Measurements from ENCODE around the gene BOLA2. TPM values are rescaled to one million over a fixed set of nuclear protein-coding genes. Genes with fewer than 3 reads are reported as not detected.
"Not testable (repeated sequence)": the region's sequence is repeated elsewhere in the genome, so short reads cannot be mapped to it uniquely, and the experiment has no call there.

The BOLA2 gene
- total RNA-seq, 4 donors from 2014 or later = 7.4 to 28.9 (median 21.9) TPM

DNA sequence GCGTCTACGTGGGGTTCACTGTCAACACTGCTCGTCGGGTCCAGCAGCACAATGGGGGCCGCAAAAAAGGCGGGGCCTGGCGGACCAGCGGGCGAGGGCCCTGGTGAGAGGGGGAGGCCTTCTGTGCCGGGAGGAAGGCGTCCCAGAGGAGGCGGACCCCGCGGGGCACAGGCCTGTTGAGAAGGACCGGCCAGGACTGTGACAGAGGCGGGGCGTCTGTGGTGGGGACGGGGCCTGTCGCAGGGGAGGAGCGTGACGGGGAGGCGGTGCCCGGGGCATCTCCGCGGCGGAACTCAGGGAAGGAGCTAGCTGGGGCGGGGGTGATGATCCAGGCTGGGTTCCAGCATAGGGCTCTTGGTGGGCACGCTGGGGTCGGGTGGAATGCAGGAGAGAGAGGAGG is 677 bp upstream of the BOLA2 start:
- intact Hi-C loops (cut with DNase I; ENCODE audit: low total_unique reads); H3K27me3 ChIP-seq; H3K27ac ChIP-seq; H3K9me3 ChIP-seq; H3K36me3 ChIP-seq; H3K4me3 ChIP-seq; H3K4me1 ChIP-seq; DNase-seq; in situ Hi-C loops (cut with MboI; ENCODE audit: low pct_ligation_motif_present in 1 of 4, low pct_unique_long_range_greater_than_20kb in 1 of 4, low sequenced_read_pairs in 3 of 4): not testable (repeated sequence)
- no CpG with 5 or more reads among the region's 29 CpGs for WGBS, 2 donors (ENCODE audit: low coverage in 1 of 2)

DNA sequence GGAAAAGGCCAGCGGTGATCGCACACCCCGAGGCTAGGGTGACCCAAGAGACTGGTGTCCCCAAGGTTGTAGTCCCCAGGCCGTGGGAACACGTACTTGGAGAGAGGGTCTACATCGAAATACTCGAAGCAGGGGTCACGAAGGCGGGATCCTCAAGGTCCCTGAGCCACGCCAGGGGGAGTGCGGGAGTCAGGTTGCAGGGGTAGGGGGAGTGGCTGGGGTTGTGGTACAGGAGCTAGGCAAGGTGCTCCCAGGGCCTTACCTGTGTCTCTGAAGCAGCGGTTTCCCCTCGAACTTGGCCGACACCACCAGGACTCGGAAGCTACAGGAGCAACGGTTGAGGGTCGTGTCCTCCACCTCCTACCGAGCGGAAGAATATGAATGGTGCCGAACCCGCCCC is 397 bp downstream of the BOLA2 start:
- H3K4me1 ChIP-seq; H3K36me3 ChIP-seq; in situ Hi-C loops (cut with MboI; ENCODE audit: low pct_ligation_motif_present in 1 of 4, low pct_unique_long_range_greater_than_20kb in 1 of 4, low sequenced_read_pairs in 3 of 4); H3K27ac ChIP-seq; intact Hi-C loops (cut with DNase I; ENCODE audit: low total_unique reads); H3K4me3 ChIP-seq; DNase-seq; H3K9me3 ChIP-seq; H3K27me3 ChIP-seq: not testable (repeated sequence)
- WGBS, 2 donors (ENCODE audit: low coverage in 1 of 2) = no CpG with 5 or more reads among the region's 21 CpGs

DNA sequence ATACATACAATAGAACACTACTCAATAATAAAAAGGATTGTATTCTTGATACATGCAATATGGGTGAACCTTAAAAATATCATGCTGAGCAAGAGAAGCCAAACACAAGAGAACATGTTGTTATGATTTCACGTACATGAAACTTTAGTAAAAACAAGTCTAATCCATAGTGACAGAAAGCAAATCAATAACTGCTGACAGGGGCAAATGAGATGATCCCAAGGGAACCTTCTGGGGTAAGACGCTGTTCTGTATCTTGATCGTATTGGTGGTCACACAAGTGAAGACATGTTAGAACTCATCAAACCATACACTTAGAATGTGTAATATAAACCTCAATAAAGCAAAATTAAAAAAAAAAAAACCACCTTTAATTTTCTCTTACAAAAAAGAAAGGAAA is 28.8 kb downstream of the BOLA2 start:
- in situ Hi-C loops (cut with MboI; ENCODE audit: low pct_ligation_motif_present in 1 of 4, low pct_unique_long_range_greater_than_20kb in 1 of 4, low sequenced_read_pairs in 3 of 4); intact Hi-C loops (cut with DNase I; ENCODE audit: low total_unique reads): not testable (repeated sequence)
- 100% methylated on average over 2 to 3 of the region's 3 CpGs for WGBS, 2 donors (ENCODE audit: low coverage in 1 of 2)

DNA sequence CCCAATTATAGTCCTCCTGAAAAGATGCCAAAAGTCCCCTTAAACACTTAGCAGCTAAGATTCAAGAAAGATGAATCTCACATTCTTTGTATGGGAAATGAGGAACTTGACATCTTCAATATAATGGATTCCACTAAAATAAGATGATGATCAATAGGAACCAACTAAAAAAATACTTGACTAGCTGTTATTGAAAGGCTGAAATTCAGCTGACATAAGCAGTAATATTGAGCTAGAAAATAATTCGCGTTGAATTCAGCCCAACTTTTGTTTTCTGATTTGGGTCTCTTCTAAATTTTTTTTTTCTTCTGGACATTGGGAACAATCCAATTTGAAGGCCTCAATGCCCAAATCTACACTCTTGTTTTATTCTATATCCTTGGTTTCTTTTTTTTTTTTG is 30.6 kb downstream of the BOLA2 start:
- H3K27me3 ChIP-seq; H3K4me3 ChIP-seq; in situ Hi-C loops (cut with MboI; ENCODE audit: low pct_ligation_motif_present in 1 of 4, low pct_unique_long_range_greater_than_20kb in 1 of 4, low sequenced_read_pairs in 3 of 4); H3K4me1 ChIP-seq; H3K27ac ChIP-seq; intact Hi-C loops (cut with DNase I; ENCODE audit: low total_unique reads); H3K9me3 ChIP-seq; DNase-seq; H3K36me3 ChIP-seq: not testable (repeated sequence)
- 100% methylated on average over 2 of the region's 2 CpGs; no CpG with 5 or more reads in 1 of the 2 donors for WGBS, 2 donors (ENCODE audit: low coverage in 1 of 2)

More for the DNA sequence above, 28.8 kb downstream of the BOLA2 start:
- H3K36me3 ChIP-seq, DNase-seq, H3K4me3 ChIP-seq, H3K27me3 ChIP-seq, H3K27ac ChIP-seq, H3K9me3 ChIP-seq, H3K4me1 ChIP-seq: not testable (repeated sequence)

DNA sequence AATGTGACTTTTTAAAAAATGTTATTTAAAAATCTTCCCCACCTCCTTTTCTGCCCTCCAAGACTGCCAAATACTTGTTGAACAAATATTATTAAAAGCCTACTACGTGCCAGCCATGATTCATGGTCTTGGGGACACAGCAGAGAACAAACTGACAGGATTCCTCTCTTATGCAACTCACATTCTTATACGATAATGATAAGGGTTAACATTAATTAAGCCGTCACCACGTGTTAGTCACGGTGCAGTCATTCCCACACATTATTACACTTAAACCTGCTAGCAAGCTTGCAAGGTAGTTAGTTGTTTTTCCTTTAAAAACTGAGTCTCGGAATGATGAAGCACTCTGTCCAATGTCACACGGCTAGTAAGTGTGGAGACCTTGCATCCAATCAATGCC is 48.9 kb downstream of the BOLA2 start:
- H3K4me1 ChIP-seq; H3K9me3 ChIP-seq; in situ Hi-C loops (cut with MboI; ENCODE audit: low pct_ligation_motif_present in 1 of 4, low pct_unique_long_range_greater_than_20kb in 1 of 4, low sequenced_read_pairs in 3 of 4); H3K27me3 ChIP-seq; H3K27ac ChIP-seq; H3K4me3 ChIP-seq; H3K36me3 ChIP-seq; DNase-seq; intact Hi-C loops (cut with DNase I; ENCODE audit: low total_unique reads): not testable (repeated sequence)
- WGBS, 2 donors (ENCODE audit: low coverage in 1 of 2) = 60 to 81% methylated on average over 3 to 7 of the region's 7 CpGs

Small RNA genes lying within 50 kb of the gene (small RNA-seq; reads per million reads assigned to genes)
- gene AC133555.2 = 0 reads per million in 4 donors

Other genes starting within 250 kb of the BOLA2 start
- 10 to 100 TPM in 1 of 4 donors, 1 to 10 TPM in 2, under 1 TPM in 1; 0.75 to 16.7 (median 4.0) TPM for gene NPIPB11, start 47.6 kb downstream of the BOLA2 start, total RNA-seq
- 10 to 100 TPM in 2 of 4 donors, 1 to 10 TPM in 1, not detected in 1; 3.4 to 34.0 (median 15.1) TPM for gene SLX1B, start 182 bp upstream of the BOLA2 start, total RNA-seq
- gene SULT1A4, start 5.6 kb upstream of the BOLA2 start, total RNA-seq = 10 to 100 TPM in 2 of 4 donors, not detected in 2; 40.2 to 74.5 TPM
- 100 to 1,000 TPM in 3 of 4 donors, 10 to 100 TPM in 1; 85.2 to 411 (median 186) TPM for gene NPIPB12, start 52.1 kb upstream of the BOLA2 start, total RNA-seq
- 1 to 10 TPM in 2 of 4 donors, under 1 TPM in 2; 0.20 to 3.7 (median 1.1) TPM for gene SPN, start 208.9 kb upstream of the BOLA2 start, total RNA-seq
- 10 to 100 TPM; 14.3 to 65.8 (median 26.3) TPM for gene QPRT, start 224.8 kb upstream of the BOLA2 start, total RNA-seq

All from transverse colon (tissue), 4 donors.